H9 (cell line): ENCODE results near the gene NSMF. TPM values are rescaled to one million over a fixed set of nuclear protein-coding genes. Genes with fewer than 3 reads are reported as not detected.
A peak's percentile ranks its signal among the peaks of the same experiment; 100 is the strongest.

ENCODE experiments used
- DNase-seq: peaks from one replicate; pipeline ENCODE4 v3.0.0-alpha.2; 2017
- H2AFZ ChIP-seq: one replicate; pipeline ENCODE4 v1.6.1; 2013; ENCODE audit warnings: mild to moderate bottlenecking, low read length, control low read depth, moderate library complexity
- H2AK5ac ChIP-seq: 2 replicates; pipeline ENCODE4 v1.6.1; 2013; ENCODE audit warnings: low read length, control low read depth, mixed read lengths; ENCODE audit not compliant: insufficient read length
- H2BK120ac ChIP-seq: one replicate; pipeline ENCODE4 v1.6.1; 2013; ENCODE audit warnings: low read depth, mild to moderate bottlenecking, low read length, control low read depth, inconsistent platforms; ENCODE audit not compliant: poor library complexity, severe bottlenecking
- H2BK12ac ChIP-seq: 2 replicates; pipeline ENCODE4 v1.6.1; 2013; ENCODE audit warnings: low read length, control low read depth, mixed read lengths, low read depth; ENCODE audit not compliant: insufficient read length
- H2BK15ac ChIP-seq: 2 replicates; pipeline ENCODE4 v1.6.1; 2013; ENCODE audit warnings: low read depth, low read length, control low read depth
- H2BK20ac ChIP-seq: one replicate; pipeline ENCODE4 v1.6.1; 2013; ENCODE audit warnings: low read depth, mild to moderate bottlenecking, low read length, control low read depth, inconsistent platforms; ENCODE audit not compliant: poor library complexity, severe bottlenecking
- H2BK5ac ChIP-seq: 2 replicates; pipeline ENCODE4 v1.6.1; 2013; ENCODE audit warnings: low read length, control low read depth, mixed read lengths; ENCODE audit not compliant: insufficient read length
- H3K14ac ChIP-seq: 2 replicates; pipeline ENCODE4 v1.6.1; 2013; ENCODE audit warnings: low read length, control low read depth; ENCODE audit not compliant: insufficient read depth
- H3K18ac ChIP-seq: 2 replicates; pipeline ENCODE4 v1.6.1; 2013; ENCODE audit warnings: low read depth, mild to moderate bottlenecking, mixed read lengths, low read length, control low read depth; ENCODE audit not compliant: insufficient read length
- H3K23ac ChIP-seq: 2 replicates; pipeline ENCODE4 v1.6.1; 2013; ENCODE audit warnings: low read length, control low read depth, mixed read lengths, low read depth; ENCODE audit not compliant: insufficient read length
- H3K23me2 ChIP-seq: 2 replicates; pipeline ENCODE4 v1.6.1; 2013; ENCODE audit warnings: low read depth, mild to moderate bottlenecking, mixed read lengths, low read length, control low read depth; ENCODE audit not compliant: insufficient read length, poor library complexity, severe bottlenecking
- H3K27ac ChIP-seq: 2 replicates; pipeline ENCODE4 v1.5.1; 2013; ENCODE audit warnings: low read length, control low read depth, mixed read lengths, low read depth; ENCODE audit not compliant: insufficient read length
- H3K27me3 ChIP-seq: 2 replicates; pipeline ENCODE4 v1.6.1; 2013; ENCODE audit warnings: low read length, control low read depth, inconsistent platforms; ENCODE audit not compliant: insufficient read depth
- H3K4ac ChIP-seq: 2 replicates; pipeline ENCODE4 v1.6.1; 2013; ENCODE audit warnings: low read depth, mild to moderate bottlenecking, control low read depth, inconsistent platforms, low read length, moderate library complexity
- H3K4me1 ChIP-seq: 2 replicates; pipeline ENCODE4 v1.6.1; 2013; ENCODE audit warnings: low read length, control low read depth, inconsistent platforms; ENCODE audit not compliant: insufficient read depth
- H3K4me2 ChIP-seq: 2 replicates; pipeline ENCODE4 v1.6.1; 2013; ENCODE audit warnings: low read length, control low read depth, mixed read lengths; ENCODE audit not compliant: insufficient read length, insufficient read depth
- H3K56ac ChIP-seq: 2 replicates; pipeline ENCODE4 v1.6.1; 2013; ENCODE audit warnings: low read depth, mild to moderate bottlenecking, mixed read lengths, low read length, control low read depth; ENCODE audit not compliant: insufficient read length
- H3K79me1 ChIP-seq: 2 replicates; pipeline ENCODE4 v1.6.1; 2013; ENCODE audit warnings: low read depth, mild to moderate bottlenecking, moderate library complexity, low read length, control low read depth, inconsistent platforms; ENCODE audit not compliant: insufficient read depth, poor library complexity, severe bottlenecking
- H3K79me2 ChIP-seq: 2 replicates; pipeline ENCODE4 v1.6.1; 2013; ENCODE audit warnings: low read length, control low read depth, inconsistent platforms; ENCODE audit not compliant: insufficient read depth
- H3K9ac ChIP-seq: 2 replicates; pipeline ENCODE4 v1.6.1; 2013; ENCODE audit warnings: low read length, control low read depth, mixed read lengths; ENCODE audit not compliant: insufficient read length; ENCODE audit errors: extremely low read depth
- H3K9me3 ChIP-seq: one replicate; pipeline ENCODE4 v1.6.1; 2013; ENCODE audit warnings: low read depth, low read length, inconsistent platforms; ENCODE audit not compliant: control insufficient read depth
- H3T11ph ChIP-seq: one replicate; pipeline ENCODE4 v1.6.1; 2013; ENCODE audit warnings: mild to moderate bottlenecking, low read length, control low read depth, inconsistent platforms
- H4K20me1 ChIP-seq: one replicate; pipeline ENCODE4 v1.6.1; 2013; ENCODE audit not compliant: control insufficient read depth, insufficient read length, insufficient read depth
- H4K5ac ChIP-seq: 2 replicates; pipeline ENCODE4 v1.6.1; 2013; ENCODE audit warnings: low read depth, mild to moderate bottlenecking, mixed read lengths, low read length, control low read depth; ENCODE audit not compliant: insufficient read length
- H4K8ac ChIP-seq: replicated peaks from 2 replicates; pipeline ENCODE4 v1.6.1; 2013; ENCODE audit warnings: low read length, control low read depth, mixed read lengths, low read depth; ENCODE audit not compliant: insufficient read length
- H4K91ac ChIP-seq: 2 replicates; pipeline ENCODE4 v1.6.1; 2013; ENCODE audit warnings: low read depth, mild to moderate bottlenecking, moderate library complexity, mixed read lengths, low read length, control low read depth; ENCODE audit not compliant: insufficient read length
- H3K27ac Mint-ChIP-seq, 3 experiments: 2 replicates in 2 of 3; 3 replicates in 1 of 3; pipeline ENCODE4 v1.8.0; 2020 to 2021; ENCODE audit warnings: mixed read lengths in 3 of 3, mild to moderate bottlenecking in 1 of 3, moderate library complexity in 1 of 3
- H3K27me3 Mint-ChIP-seq: 2 replicates; pipeline ENCODE4 v1.8.0; 2021; ENCODE audit warnings: low read depth, mild to moderate bottlenecking, moderate library complexity, mixed read lengths
- H3K36me3 Mint-ChIP-seq, 3 experiments: 2 replicates in 2 of 3; 3 replicates in 1 of 3; pipeline ENCODE4 v1.8.0; 2020 to 2021; ENCODE audit warnings: low read depth in 3 of 3, mixed read lengths in 3 of 3; ENCODE audit not compliant: insufficient read depth in 1 of 3
- H3K4me1 Mint-ChIP-seq, 2 experiments: 2 replicates each; pipeline ENCODE4 v1.8.0; 2020; ENCODE audit warnings: mixed read lengths in 2 of 2
- H3K4me3 Mint-ChIP-seq, 2 experiments: 2 replicates in 1 of 2; 3 replicates in 1 of 2; pipeline ENCODE4 v1.8.0; 2020 to 2021; ENCODE audit warnings: mild to moderate bottlenecking in 2 of 2, mixed read lengths in 2 of 2, moderate library complexity in 1 of 2
- H3K9me3 Mint-ChIP-seq, 2 experiments: 2 replicates in 1 of 2; 3 replicates in 1 of 2; pipeline ENCODE4 v1.8.0; 2020; ENCODE audit warnings: mild to moderate bottlenecking in 2 of 2, mixed read lengths in 2 of 2, moderate library complexity in 1 of 2
- CTCF ChIP-seq: fragments of 200-600 bp; sonication (generic); conservative IDR thresholded peaks from 3 replicates; pipeline ENCODE4 v1.8.0; 2021; ENCODE audit warnings: antibody characterized with exemption, mild to moderate bottlenecking
- WGBS: extraction: QIAGEN DNeasy Blood & Tissue Kit; methylation state at CpG from one replicate; pipeline ENCODE4 v1.1.7; 2013; ENCODE audit warnings: missing lambda C conversion rate, low lambda C conversion rate, mixed read lengths; ENCODE audit not compliant: insufficient read length; ENCODE audit errors: extremely low coverage; 5-methylcytosine and 5-hydroxymethylcytosine counted together
- total RNA-seq: library from RNA; stranded (reverse); gene quantifications from 2 replicates; pipeline ENCODE4 v1.2.1, GENCODE V29; 2021

NSMF gene
- total RNA-seq, 1 experiment from 2014 or later = 46.3 TPM

GRCh38 chr9:137494550-137495351 lies 35.6 kb upstream of the NSMF start:
- no peak overlapping the region; the same call in 1 of the 2 replicates for H3K14ac ChIP-seq
- WGBS = no CpG with 5 or more reads among the region's 46 CpGs
- Mint-ChIP-seq H3K4me3 (no peak overlapping the region), H3K4me1 (no peaks in the 10 kb centered on the region), H3K27ac (no peak overlapping the region), H3K27me3 (peaks cover 3% of the 10 kb centered on the region; the same call in 1 of the 2 replicates), H3K36me3 (no peaks in the 10 kb centered on the region; a peak in 1 of 7 replicates), H3K9me3 (peaks cover 2 to 41% of the 10 kb centered on the region in 2 experiments; a peak in 2 of 5 replicates)
- no peak overlapping the region for H3K27ac ChIP-seq
- H2BK5ac ChIP-seq = no peak overlapping the region
- no peak overlapping the region for H3K23ac ChIP-seq
- H4K5ac ChIP-seq = no peak overlapping the region
- H3K18ac ChIP-seq = peak overlapping the region; percentile 11
- H4K91ac ChIP-seq = no peak overlapping the region
- H3K27me3 ChIP-seq = no peaks in the 10 kb centered on the region
- H3K4me2 ChIP-seq = no peak overlapping the region
- no peaks in the 10 kb centered on the region for H3K4me1 ChIP-seq
- no peak overlapping the region for H2BK15ac ChIP-seq
- H2BK120ac ChIP-seq = no peak overlapping the region
- no peak overlapping the region for H3T11ph ChIP-seq
- no peak overlapping the region for H4K8ac ChIP-seq
- H2BK20ac ChIP-seq = no peak overlapping the region
- H3K9me3 ChIP-seq = no peaks in the 10 kb centered on the region
- no peaks in the 10 kb centered on the region for H3K23me2 ChIP-seq
- H3K56ac ChIP-seq = no peak overlapping the region
- H2AK5ac ChIP-seq = no peak overlapping the region
- no peak overlapping the region for H2BK12ac ChIP-seq
- no peak overlapping the region for H2AFZ ChIP-seq
- no peak overlapping the region for H3K9ac ChIP-seq
- H4K20me1 ChIP-seq = peaks cover 2% of the 10 kb centered on the region
- H3K4ac ChIP-seq = no peak overlapping the region
- DNase-seq = no peak
- H3K79me1 ChIP-seq = no peaks in the 10 kb centered on the region
- no peaks in the 10 kb centered on the region for H3K79me2 ChIP-seq
- TF ChIP-seq CTCF = no peak
